Suprapubic skin (tissue), 4 donors: ENCODE data around the gene ST6GALNAC4.
"Not testable (repeated sequence)": the region's sequence is repeated elsewhere in the genome, so short reads cannot be mapped to it uniquely, and the experiment has no call there.

Experiments used
- CTCF ChIP-seq, 2 donors: fragments of 200-600 bp in 1 of 2; fragments of 450-650 bp in 1 of 2; sonication (generic) in 1 of 2; IDR thresholded peaks; one replicate each; pipeline ENCODE4 v1.5.1; 2016 to 2019; ENCODE audit warnings: antibody characterized with exemption in 2 of 2, mild to moderate bottlenecking in 1 of 2, moderate library complexity in 1 of 2
- EP300 ChIP-seq: sonication (generic); formaldehyde crosslinking; IDR thresholded peaks from one replicate; pipeline ENCODE4 v1.6.1; 2017; ENCODE audit warnings: antibody characterized with exemption
- POLR2A ChIP-seq, 2 donors: fragments of 450-650 bp; IDR thresholded peaks; one replicate each; pipeline ENCODE4 v1.6.1; 2017; ENCODE audit warnings: antibody characterized with exemption in 2 of 2, mild to moderate bottlenecking in 2 of 2, moderate library complexity in 2 of 2
- POLR2AphosphoS5 ChIP-seq, 3 donors: sonication (generic); formaldehyde crosslinking; IDR thresholded peaks; one replicate each; pipeline ENCODE4 v1.6.1; 2017; ENCODE audit warnings: antibody characterized with exemption in 3 of 3

- TF ChIP-seq CTCF (IDR thresholded peaks at IDR 0.05); EP300; POLR2A (IDR thresholded peaks at IDR 0.05); POLR2AphosphoS5 (IDR thresholded peaks at IDR 0.05): not testable (repeated sequence)
Measured at GRCh38 chr9:127870153-127870491, 46.7 kb downstream of the ST6GALNAC4 start.
